Effector memory CD4-positive, alpha-beta T cell (primary cell): ENCODE results near the gene MAP3K10.
"Not testable (repeated sequence)": the region's sequence is repeated elsewhere in the genome, so short reads cannot be mapped to it uniquely, and the experiment has no call there.

Experiments
- DNase-seq, 3 donors: peaks; one replicate each; pipeline ENCODE4 v3.0.0-alpha.2; 2020
- H3K27ac ChIP-seq: 2 replicates; pipeline ENCODE4 v1.7.0; 2013; ENCODE audit warnings: mild to moderate bottlenecking, low read length, moderate library complexity; ENCODE audit not compliant: insufficient read depth, poor library complexity, severe bottlenecking
- H3K27me3 ChIP-seq: replicated peaks from 2 replicates; pipeline ENCODE4 v1.7.0; 2013; ENCODE audit warnings: mild to moderate bottlenecking, low read length; ENCODE audit not compliant: insufficient read depth, control insufficient read depth, poor library complexity, severe bottlenecking
- H3K36me3 ChIP-seq: 2 replicates; pipeline ENCODE4 v1.7.0; 2013; ENCODE audit warnings: mild to moderate bottlenecking, low read length, moderate library complexity; ENCODE audit not compliant: control insufficient read depth, insufficient read depth
- H3K4me1 ChIP-seq: 2 replicates; pipeline ENCODE4 v1.7.0; 2013; ENCODE audit warnings: low read length, mild to moderate bottlenecking; ENCODE audit not compliant: control insufficient read depth, insufficient read depth, poor library complexity, severe bottlenecking
- H3K4me3 ChIP-seq: 2 replicates; pipeline ENCODE4 v1.7.0; 2013; ENCODE audit warnings: low read length, low read depth, mild to moderate bottlenecking; ENCODE audit not compliant: insufficient read depth, poor library complexity, severe bottlenecking
- H3K9me3 ChIP-seq: 2 replicates; pipeline ENCODE4 v1.7.0; 2013; ENCODE audit warnings: mild to moderate bottlenecking, low read length, moderate library complexity; ENCODE audit not compliant: control insufficient read depth

MAP3K10 gene

DNA sequence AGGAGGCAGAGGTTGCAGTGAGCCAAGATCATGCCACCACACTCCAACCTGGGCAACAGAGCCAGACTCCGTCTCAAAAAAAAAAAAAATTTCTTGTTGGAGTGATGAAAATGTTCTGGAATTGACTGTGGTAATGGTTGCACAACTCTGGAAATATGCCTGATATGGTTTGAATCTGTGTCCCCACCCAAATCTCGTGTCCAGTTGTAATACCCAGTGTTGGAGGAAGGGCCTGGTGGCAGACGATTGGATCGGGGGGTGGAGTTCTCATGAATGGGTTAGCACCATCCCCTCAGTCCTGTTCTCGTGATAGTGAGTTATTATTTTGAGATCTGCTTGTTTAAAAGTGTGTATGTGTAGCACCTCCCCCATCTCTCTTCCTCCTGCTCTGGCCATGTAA lies 41.1 kb upstream of the MAP3K10 start:
- DNase-seq, result no peak
- H3K36me3 ChIP-seq, result no peaks in the 10 kb centered on the region
- no peak overlapping the region for H3K27ac ChIP-seq
- no peaks in the 10 kb centered on the region for H3K27me3 ChIP-seq
- no peak overlapping the region for H3K4me3 ChIP-seq
- no peaks in the 10 kb centered on the region for H3K9me3 ChIP-seq
- peaks cover 1% of the 10 kb centered on the region for H3K4me1 ChIP-seq

DNA sequence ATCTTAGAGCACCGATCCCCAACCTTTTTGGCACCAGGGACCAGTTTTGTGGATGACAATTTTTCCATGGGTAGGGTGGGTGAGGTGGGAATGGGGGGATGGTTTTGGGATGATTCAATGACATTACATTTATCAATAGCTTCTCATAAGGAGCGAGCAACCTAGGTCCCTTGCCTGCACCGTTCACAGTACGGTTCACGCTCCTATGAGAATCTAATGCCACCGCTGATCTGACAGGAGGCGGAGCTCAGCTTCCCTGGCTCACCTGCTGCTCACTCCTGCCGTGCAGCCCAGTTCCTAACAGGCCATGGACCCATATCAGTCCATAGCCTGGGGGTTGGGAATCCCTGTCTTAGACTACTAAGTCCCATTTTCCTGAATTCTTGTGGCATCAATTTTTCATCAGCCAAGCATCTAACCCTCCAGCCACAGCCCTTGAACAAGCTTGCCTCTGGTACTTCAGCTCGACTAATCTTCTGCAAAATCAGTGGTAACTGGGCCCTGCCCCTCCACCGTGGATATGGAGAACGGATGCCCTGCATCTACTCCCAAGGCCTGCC lies 37.0 kb upstream of the MAP3K10 start:
- no peaks in the 10 kb centered on the region for H3K4me1 ChIP-seq
- H3K9me3 ChIP-seq, result no peaks in the 10 kb centered on the region
- no peak for DNase-seq
- no peaks in the 10 kb centered on the region for H3K36me3 ChIP-seq
- H3K27me3 ChIP-seq, result no peaks in the 10 kb centered on the region
- H3K27ac ChIP-seq, result no peak overlapping the region
- H3K4me3 ChIP-seq, result no peak overlapping the region

DNA sequence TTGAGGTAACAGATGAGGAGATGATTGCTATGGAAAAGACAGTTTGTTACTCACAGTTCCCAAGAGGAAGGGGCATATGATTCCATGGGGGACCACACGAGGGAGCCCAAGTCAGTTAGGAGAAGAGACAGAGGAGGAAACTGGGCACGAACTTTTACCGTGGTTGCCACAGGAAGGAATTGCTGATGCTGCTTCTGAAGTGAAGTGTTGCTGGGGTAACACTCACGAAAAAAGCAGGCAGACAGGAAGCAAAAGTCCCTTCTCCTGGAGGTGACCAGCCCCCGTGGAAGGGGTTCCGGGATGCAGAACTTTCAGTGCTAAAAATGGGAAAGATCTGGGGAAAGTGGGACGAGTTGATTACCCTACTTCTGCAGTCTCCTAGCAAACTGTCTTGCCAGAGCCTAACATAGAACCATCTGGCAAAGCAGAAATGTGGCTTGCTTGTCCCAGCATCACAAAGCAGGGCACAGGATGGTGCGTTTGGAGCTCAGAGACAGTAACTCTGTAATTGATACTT lies 35.4 kb upstream of the MAP3K10 start:
- Histone ChIP-seq H3K4me3 (no peak overlapping the region), H3K27ac (no peak overlapping the region), H3K9me3 (no peaks in the 10 kb centered on the region), H3K4me1 (no peaks in the 10 kb centered on the region), H3K36me3 (no peaks in the 10 kb centered on the region), H3K27me3 (no peaks in the 10 kb centered on the region)
- DNase-seq, result no peak

DNA sequence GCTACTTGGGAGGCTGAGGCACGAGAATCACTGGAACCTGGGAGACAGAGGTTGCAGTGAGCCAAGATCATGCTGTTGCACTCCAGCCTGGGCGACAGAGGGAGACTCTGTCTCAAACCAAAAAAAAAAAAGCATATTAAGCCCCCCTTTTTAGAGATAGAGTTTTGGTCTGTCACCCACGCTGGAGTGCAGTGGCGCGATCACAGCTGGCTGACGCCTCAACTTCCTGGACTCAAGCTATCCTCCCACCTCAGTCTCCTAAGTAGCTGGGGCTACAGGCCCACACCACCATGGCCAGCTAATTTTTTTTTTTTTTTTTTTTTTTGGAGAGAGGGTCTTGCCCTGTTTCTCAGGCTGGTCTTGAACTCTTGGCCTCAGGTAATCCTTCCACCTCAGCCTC lies 34.2 kb upstream of the MAP3K10 start:
- Histone ChIP-seq H3K4me3 (no peak overlapping the region), H3K4me1 (no peaks in the 10 kb centered on the region), H3K9me3 (no peaks in the 10 kb centered on the region), H3K27ac (no peak overlapping the region), H3K36me3 (no peaks in the 10 kb centered on the region), H3K27me3 (no peaks in the 10 kb centered on the region)
- no peak for DNase-seq

- Histone ChIP-seq H3K27ac (no peak overlapping the region), H3K4me1 (no peaks in the 10 kb centered on the region), H3K4me3 (no peak overlapping the region), H3K36me3 (no peaks in the 10 kb centered on the region), H3K27me3 (no peaks in the 10 kb centered on the region), H3K9me3 (no peaks in the 10 kb centered on the region)
- no peak for DNase-seq
These were observed 31.5 kb upstream of the MAP3K10 start for GRCh38 chr19:40159744-40160143.

- Histone ChIP-seq H3K27ac (no peak overlapping the region), H3K4me3 (no peak overlapping the region), H3K4me1 (no peaks in the 10 kb centered on the region), H3K9me3 (no peaks in the 10 kb centered on the region), H3K27me3 (no peaks in the 10 kb centered on the region), H3K36me3 (no peaks in the 10 kb centered on the region)
- DNase-seq, result no peak
These were observed 29.1 kb upstream of the MAP3K10 start for GRCh38 chr19:40162104-40162503.

DNA sequence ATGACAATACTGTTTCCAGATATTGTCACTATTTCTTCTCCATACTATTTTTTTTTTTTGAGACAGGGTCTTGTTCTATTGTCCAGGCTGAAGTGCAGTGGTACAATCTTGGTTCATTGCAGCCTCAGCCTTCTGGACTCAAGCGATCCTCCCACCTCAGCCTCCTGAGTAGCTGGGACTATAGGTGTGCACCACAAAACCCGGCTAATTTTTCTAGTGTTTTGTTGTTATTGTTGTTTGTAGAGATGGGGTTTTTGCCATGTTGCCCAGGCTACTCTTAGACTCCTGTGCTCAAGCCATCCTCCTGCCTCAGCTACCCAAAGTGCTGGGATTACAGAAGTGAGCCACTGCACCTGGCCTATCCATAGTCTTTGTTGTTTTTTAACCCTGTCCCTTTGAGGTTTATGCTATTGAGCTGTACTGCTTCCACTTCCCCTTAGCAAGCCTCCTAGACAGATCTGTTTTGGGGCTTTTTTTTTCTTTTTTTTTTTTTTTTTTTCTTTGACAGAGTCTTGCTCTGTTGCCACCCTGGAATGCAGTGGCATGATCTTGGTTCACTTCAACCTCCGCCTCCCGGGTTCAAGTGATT lies 27.6 kb upstream of the MAP3K10 start:
- H3K4me3 ChIP-seq, result no peak overlapping the region
- no peaks in the 10 kb centered on the region for H3K36me3 ChIP-seq
- H3K27me3 ChIP-seq, result no peaks in the 10 kb centered on the region
- DNase-seq, result no peak
- no peak overlapping the region for H3K27ac ChIP-seq
- no peaks in the 10 kb centered on the region for H3K9me3 ChIP-seq
- H3K4me1 ChIP-seq, result no peaks in the 10 kb centered on the region

- Histone ChIP-seq H3K27ac (no peak overlapping the region), H3K9me3 (no peaks in the 10 kb centered on the region), H3K36me3 (no peaks in the 10 kb centered on the region), H3K27me3 (no peaks in the 10 kb centered on the region), H3K4me3 (no peak overlapping the region), H3K4me1 (no peaks in the 10 kb centered on the region)
- DNase-seq, result peak in 2 of 3 donors; percentile 6 to 17
These were observed 25.8 kb upstream of the MAP3K10 start for GRCh38 chr19:40165362-40165937.

DNA sequence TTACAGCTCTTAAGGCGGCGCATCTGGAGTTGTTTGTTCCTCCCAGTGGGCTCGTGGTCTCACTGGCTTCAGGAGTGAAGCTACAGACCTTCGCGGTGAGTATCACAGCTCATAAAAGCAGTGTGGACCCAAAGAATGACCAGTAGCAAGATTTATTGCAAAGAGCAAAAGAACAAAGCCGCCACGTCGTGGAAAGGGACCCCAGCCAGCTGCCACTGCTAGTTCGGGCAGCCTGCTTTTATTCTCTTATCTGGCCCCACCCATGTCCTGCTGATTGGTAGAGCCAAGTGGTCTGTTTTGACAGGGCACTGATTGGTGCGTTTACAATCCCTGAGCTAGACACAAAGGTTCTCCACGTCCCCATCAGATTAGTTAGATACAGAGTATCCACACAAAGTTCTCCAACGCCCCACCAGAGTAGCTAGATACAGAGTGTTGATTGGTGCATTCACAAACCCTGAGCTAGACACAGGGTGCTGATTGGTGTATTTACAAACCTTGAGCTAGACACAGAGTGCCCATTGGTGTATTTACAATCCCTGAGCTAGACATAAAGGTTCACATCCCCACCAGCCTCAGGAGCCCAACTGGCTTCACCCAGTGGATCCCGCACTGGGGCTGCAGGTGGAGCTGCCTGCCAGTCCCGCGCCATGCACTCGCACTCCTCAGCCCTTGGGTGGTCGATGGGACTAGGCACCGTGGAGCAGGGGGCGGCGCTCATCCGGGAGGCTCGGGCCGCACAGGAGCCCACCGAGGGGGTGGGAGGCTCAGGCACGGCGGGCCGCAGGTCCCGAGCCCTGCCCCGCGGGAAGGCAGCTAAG lies 21.5 kb upstream of the MAP3K10 start:
- DNase-seq, H3K27me3 ChIP-seq, H3K4me1 ChIP-seq, H3K36me3 ChIP-seq, H3K4me3 ChIP-seq, H3K9me3 ChIP-seq, H3K27ac ChIP-seq: not testable (repeated sequence)
